ENCODE results near the gene S100A12.

DNA sequence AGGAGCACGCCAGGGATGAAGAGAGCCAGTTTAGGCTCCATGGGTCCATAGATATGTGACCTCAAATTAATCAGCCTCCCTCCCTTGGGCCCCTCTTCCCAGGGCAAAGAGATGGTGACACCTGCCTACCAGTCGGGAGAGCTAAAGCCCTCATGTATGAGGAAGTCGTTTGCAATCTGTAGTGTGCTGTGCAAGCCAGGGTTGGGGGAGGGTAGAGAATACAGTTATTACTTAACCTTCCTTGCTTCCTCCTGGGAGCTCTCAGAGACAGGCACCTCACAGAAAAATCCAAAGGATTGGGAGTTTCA, 30.7 kb downstream of the S100A12 start:
- TF ChIP-seq, protein P1, sequence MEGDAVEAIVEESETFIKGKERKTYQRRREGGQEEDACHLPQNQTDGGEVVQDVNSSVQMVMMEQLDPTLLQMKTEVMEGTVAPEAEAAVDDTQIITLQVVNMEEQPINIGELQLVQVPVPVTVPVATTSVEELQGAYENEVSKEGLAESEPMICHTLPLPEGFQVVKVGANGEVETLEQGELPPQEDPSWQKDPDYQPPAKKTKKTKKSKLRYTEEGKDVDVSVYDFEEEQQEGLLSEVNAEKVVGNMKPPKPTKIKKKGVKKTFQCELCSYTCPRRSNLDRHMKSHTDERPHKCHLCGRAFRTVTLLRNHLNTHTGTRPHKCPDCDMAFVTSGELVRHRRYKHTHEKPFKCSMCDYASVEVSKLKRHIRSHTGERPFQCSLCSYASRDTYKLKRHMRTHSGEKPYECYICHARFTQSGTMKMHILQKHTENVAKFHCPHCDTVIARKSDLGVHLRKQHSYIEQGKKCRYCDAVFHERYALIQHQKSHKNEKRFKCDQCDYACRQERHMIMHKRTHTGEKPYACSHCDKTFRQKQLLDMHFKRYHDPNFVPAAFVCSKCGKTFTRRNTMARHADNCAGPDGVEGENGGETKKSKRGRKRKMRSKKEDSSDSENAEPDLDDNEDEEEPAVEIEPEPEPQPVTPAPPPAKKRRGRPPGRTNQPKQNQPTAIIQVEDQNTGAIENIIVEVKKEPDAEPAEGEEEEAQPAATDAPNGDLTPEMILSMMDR (IDR thresholded peaks at IDR 0.05; ENCODE audit: low read depth, low read length, poor library complexity, severe bottlenecking), result no peak
- no peak for TF ChIP-seq EZH2phosphoT487 (IDR thresholded peaks at IDR 0.05; ENCODE audit: borderline replicate concordance, low read length)
